ENCODE measurements around the gene LAMA2.

DNA sequence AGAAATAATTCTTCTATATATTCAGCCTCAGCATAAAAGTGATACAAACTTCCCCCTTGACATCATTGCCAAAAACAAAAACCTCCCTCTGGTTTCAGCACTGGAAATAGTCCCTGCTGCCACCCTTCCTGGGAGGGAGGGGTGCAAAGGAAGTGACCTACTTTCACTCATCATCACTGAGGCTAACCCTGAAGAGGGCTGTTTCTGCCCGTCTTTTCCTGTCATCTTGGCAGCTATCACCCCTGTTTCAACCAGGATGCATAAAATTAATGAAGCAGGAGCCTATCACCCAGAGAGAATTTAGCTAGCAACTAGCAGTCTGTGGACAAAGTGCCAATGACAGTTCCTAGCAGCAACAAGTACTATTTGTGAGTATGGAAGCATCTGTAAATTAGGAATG, 397.8 kb downstream of the LAMA2 start:
- TF ChIP-seq, protein P1, sequence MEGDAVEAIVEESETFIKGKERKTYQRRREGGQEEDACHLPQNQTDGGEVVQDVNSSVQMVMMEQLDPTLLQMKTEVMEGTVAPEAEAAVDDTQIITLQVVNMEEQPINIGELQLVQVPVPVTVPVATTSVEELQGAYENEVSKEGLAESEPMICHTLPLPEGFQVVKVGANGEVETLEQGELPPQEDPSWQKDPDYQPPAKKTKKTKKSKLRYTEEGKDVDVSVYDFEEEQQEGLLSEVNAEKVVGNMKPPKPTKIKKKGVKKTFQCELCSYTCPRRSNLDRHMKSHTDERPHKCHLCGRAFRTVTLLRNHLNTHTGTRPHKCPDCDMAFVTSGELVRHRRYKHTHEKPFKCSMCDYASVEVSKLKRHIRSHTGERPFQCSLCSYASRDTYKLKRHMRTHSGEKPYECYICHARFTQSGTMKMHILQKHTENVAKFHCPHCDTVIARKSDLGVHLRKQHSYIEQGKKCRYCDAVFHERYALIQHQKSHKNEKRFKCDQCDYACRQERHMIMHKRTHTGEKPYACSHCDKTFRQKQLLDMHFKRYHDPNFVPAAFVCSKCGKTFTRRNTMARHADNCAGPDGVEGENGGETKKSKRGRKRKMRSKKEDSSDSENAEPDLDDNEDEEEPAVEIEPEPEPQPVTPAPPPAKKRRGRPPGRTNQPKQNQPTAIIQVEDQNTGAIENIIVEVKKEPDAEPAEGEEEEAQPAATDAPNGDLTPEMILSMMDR (IDR thresholded peaks at IDR 0.05), result no peak
- no peak for TF ChIP-seq POLR2A (IDR thresholded peaks at IDR 0.05)
